Stimulated activated CD4-positive, alpha-beta T cell treated with anti-CD3 and anti-CD28 coated beads, Interleukin-12 subunit alpha, Interleukin-12 subunit beta, amount 100 ng/mL, for 48 hours (primary cell): ENCODE data around the gene MIA2.
"Not testable (repeated sequence)": the region's sequence is repeated elsewhere in the genome, so short reads cannot be mapped to it uniquely, and the experiment has no call there.

Experiments used
- DNase-seq, 3 donors: peaks; one replicate each; pipeline ENCODE4 v3.0.0-alpha.2; 2020; ENCODE audit warnings: low read depth in 2 of 3, low spot score in 1 of 3

The MIA2 gene, protein sequence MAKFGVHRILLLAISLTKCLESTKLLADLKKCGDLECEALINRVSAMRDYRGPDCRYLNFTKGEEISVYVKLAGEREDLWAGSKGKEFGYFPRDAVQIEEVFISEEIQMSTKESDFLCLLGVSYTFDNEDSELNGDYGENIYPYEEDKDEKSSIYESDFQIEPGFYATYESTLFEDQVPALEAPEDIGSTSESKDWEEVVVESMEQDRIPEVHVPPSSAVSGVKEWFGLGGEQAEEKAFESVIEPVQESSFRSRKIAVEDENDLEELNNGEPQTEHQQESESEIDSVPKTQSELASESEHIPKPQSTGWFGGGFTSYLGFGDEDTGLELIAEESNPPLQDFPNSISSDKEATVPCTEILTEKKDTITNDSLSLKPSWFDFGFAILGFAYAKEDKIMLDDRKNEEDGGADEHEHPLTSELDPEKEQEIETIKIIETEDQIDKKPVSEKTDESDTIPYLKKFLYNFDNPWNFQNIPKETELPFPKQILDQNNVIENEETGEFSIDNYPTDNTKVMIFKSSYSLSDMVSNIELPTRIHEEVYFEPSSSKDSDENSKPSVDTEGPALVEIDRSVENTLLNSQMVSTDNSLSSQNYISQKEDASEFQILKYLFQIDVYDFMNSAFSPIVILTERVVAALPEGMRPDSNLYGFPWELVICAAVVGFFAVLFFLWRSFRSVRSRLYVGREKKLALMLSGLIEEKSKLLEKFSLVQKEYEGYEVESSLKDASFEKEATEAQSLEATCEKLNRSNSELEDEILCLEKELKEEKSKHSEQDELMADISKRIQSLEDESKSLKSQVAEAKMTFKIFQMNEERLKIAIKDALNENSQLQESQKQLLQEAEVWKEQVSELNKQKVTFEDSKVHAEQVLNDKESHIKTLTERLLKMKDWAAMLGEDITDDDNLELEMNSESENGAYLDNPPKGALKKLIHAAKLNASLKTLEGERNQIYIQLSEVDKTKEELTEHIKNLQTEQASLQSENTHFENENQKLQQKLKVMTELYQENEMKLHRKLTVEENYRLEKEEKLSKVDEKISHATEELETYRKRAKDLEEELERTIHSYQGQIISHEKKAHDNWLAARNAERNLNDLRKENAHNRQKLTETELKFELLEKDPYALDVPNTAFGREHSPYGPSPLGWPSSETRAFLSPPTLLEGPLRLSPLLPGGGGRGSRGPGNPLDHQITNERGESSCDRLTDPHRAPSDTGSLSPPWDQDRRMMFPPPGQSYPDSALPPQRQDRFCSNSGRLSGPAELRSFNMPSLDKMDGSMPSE (N-terminal part only)

DNA sequence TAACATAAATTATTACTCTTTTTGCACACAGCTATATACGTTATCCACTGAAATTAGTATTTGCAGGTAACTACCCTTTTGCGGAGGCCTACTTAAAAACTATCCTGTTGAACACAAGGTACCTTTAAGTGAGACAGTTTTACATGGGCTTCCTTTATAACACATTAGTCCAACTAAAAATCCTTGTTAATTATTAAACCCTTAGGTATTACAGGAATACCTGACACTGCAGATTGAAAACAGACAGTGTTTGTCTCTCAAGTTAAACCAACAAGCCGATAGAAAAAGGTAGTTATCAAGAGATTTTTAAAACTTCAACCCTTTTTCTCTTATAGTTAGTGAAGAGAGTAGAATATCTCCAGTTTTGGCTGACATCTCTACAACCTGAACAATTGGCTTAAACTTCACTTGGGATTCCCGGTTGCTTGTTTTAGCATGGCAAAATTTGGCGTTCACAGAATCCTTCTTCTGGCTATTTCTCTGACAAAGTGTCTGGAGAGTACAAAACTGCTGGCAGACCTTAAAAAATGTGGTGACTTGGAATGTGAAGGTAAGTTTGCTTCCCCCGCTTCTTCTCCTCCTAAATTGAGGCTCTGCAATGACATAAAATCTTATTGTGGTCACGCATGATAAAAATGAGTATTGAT is at the start of gene MIA2:
TSS of gene MIA2 (plus strand) at position 236 of the 647 bp plus-strand sequence. CDS start at position 436, 200 bp downstream.
- DNase-seq = no peak

DNA sequence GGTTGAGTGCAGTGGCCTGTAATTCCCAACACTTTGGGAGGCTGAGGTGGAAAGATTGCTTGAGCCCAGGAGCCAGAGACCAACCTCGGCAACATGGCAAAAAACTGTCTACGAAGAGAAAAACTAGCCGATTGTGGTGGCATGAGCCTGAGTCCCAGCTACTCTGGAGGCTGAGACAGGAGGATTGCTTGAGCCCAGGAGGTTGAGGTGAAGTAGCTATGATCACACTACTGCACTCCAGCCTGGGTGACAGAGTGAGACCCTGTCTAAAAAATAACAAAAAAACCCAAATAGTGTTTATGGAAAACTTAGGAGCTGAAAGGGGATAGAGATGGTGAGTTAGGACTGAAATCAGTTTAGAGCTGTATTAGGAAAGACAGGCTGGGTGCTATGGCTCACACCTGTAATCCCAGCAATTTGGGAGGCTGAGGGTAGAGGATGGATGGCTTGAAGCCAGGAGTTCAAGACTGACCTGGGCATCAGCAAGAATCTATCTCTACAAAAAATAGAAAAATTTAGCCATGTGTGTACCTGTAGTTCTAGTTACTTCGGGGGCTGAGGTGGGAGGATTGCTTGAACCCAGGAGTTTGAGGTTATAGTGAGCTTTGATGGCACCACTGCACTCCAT is 49.0 kb upstream of the MIA2 start:
- DNase-seq = no peak

DNA sequence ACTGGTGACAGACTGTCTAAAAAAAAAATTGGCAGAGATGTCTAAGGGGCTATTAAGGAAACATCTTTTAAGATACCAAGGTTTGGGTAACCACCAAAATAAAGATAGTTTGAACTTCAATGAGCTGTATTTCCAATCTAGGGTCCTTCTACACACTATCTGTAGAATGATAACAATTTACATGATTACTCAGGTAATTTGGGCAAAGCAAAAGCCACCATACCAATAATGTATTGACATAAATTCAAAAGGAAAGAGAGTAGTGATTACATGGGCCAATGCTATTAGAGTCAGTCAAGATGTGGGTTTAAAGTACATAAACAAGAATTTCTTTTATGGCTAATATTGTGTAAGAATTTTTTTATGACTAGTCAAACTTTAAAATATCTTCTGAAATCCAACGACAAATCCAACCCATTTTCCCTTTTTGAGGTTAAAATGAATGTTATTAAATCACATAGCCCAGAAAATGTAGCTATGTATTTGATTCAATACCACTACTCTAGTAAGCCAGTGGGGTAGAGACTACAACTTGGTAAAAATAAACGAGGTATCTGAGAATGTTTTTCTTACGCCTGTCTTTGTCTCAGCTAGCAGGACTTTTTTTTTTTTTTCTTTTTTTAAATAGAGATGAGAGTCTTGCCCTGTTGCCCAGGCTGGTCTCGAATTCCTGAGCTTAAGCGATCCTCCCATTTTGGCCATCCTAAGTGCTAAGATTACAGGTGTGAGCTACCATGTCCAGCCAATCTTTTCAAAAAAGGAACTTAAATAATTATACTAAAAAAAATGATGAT is 48.3 kb upstream of the MIA2 start:
- DNase-seq = no peak

DNA sequence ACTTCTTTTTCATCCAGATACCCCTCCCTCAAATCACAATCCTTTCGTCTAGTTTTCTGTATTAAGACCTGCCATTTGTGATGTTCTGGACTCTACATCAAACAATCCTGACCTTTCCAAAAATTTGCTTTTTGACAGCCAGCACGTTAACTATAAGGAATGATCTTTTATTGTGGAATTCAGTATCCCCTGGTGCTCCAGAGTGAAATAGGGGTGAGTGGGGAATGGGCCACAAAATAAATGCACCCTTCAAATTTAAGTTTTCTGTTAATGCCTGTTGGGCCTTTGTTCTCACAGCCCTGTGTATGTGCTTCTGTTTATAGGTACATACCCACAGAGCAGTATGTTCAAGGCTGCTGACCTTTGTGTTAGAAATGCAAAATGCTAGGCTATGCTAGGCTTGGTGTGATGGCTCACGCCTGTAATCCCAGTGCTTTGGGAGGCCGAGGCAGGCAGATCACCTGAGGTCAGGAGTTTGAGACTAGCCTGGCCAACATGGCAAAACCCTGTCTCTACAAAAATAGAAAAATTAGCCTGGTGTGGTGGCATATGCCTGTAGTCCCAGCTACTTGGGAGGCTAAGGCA is 46.7 kb upstream of the MIA2 start:
- DNase-seq = no peak

DNA sequence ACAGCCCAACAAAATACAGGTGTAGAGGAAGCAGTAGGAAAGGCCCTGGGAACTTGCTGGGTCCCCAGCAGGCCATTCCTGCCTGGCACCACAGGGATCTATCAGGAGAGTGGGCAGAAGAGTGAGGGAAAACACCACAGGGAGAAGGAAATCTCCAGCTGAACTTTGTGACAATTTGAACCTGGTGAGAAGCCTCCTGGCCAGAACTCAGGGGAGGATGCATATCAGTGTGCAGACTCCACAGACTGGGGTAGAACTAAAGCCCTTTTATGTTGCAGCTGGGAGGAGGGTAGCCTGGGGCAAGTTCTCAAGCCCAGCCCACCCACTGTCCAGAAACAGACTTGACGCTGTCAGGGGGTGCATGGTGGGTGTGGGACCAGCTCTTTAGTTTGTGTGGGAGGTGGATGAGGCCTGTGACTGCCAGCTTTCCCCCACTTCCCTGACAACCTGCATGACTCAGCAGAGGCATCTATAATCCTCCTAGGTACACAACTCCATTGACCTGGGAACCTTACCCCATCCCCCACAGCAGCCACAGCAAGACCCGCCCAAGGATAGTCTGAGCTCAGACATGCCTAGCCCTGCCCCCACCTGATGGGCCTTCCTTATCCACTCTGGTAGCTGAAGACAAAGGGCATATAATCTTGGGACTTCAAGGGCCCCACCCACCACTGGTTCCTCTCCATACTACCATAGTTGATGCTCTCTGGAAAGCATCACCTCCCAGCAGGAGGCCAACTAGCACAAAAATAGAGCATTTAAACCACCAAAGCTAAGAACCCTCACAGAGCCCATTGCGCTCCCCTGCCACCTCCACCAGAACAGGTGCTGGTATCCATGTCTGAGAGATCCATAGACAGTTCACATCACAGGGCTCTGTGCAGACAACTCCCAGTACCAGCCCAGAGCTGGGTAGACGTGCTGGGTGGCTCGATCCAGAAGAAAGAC is 29.8 kb upstream of the MIA2 start:
- no peak for DNase-seq

DNA sequence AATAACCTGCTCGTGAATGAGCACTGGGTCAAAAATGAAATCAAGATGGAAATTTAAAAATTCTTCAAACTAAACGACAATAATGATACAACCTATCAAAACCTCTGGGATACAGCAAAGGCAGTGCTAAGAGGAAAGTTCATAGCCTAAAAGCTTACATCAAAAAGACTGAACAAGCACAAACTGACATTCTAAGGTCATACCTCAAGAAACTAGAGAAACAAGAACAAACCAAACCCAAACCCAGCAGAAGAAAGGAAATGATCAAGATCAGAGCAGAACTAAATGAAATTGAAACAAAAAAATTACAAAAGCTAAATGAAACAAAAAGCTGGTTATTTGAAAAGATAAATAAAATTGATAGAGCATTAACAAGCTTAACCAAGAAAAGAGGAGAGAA is 26.3 kb upstream of the MIA2 start:
- not testable (repeated sequence) for DNase-seq

DNA sequence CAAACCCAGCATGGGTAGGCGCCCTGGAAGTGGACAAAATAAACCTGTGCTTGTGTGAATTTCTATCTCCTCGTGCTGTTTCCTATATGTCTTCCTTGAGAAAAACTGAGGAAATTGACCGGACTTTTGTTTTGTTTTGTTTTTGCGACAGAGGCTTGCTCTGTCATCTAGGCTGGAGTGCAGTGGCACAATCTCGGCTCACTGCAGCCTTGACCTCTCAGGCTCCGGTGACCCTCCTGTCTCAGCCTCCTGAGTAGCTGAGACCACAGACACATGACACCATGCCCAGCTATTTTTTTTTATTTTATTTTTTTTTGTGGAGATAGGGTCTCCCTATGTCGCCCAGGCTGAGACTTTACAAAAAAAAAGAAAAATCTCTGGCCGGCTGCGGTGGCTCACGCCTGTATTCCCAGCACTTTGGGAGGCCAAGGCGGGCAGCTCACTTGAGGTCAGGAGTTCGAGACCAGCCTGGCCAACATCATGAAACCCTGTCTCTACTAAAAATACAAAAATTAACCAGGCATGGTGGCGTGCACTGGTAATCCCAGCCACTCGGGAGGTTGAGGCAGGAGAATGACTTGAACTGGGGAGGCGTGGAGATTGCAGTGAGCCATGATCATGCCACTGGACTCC is 22.5 kb upstream of the MIA2 start:
- DNase-seq = no peak

DNA sequence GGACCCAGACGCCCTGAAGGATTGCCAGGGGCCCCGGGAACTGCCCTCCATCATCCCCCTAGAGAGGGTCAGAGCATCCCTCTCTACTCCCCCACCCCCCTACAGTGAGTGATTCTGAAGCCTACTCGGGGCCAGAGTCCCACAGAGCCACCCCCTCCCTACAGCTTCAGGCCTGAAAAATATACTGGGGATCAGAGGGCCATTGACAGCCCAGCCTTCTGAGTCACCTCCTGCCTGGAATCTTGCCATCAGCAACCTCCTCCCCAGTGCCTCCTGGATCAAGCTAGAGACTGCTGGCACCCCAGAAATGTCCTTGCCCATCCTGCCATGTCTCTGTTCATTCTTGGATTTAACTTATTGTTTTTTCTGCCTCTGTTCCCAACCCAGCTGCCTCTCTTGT is 21.7 kb upstream of the MIA2 start:
- no peak for DNase-seq

DNA sequence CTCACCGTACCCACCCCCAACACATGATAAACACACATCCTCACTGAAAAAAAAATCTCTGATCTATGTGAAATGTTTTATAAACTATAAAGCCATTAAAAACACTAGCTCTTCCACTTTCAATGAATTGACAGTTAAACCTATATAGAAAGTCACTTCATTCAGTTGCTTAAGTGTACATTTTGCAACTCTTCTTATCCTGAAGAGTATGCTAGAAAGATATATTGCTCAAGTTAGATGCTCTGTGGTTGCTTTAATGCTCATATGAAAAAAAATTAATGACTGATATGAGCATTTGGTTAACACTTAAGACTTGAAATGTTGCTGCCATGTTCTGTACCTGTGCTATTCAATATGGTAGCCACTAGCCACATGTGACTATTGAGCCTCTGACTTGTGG is 21.0 kb upstream of the MIA2 start:
- no peak for DNase-seq

DNA sequence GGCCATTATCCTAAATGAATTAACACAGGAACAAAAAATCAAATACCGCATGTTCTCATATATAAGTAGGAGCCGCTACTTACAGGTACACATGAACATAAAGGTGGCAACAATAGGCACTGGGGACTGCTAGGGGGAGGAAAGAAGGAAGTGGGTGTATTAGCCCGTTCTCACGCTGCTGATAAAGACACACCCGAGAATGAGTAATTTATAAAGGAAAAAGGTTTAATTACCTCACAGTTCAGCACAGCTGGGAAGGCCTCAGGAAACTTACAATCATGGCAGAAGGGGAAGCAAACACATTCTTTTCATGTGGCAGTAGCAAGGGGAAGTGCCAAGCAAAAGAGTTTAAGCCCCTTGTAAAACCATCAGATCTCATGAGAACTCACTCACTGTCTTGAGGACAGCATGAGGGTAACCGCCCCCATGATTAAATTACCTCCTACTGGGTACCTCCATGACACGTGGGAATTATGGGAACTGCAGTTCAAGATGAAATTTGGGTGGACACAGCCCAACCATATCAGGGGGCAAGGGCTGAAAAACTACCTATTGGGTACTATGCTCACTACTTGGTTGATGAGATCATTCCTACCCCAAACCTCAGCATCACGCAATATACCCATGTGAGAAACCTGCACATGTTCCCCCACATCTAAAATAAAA is 16.4 kb upstream of the MIA2 start:
- no peak for DNase-seq

DNA sequence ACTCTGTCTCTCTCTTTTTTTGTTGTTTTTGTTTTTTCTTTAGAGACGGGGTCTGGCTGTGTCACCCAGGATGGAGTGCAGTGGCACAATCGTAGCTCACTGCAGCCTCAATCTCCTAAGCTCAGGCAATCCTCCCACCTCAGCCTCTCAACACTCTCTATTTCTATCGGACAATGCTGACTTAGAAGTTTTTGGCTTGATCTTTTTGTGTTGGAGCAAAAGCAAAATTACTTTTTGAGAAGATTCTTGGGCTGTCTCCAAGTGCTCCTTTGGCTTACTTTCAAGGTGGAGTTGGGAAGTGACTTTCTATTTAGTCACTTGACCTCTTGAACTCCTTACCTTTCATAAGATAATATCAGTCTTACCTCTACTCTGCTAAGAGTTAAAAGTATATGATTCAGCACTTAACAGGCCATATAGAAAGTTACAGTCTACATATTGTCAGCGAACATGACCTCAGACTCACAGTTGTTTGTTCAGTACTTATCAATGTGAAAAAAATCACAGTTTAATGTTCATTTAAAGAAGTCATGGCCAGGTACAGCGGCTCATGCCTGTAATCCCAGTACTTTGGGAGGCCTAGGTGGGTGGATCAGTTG is 15.4 kb upstream of the MIA2 start:
- DNase-seq = no peak

DNA sequence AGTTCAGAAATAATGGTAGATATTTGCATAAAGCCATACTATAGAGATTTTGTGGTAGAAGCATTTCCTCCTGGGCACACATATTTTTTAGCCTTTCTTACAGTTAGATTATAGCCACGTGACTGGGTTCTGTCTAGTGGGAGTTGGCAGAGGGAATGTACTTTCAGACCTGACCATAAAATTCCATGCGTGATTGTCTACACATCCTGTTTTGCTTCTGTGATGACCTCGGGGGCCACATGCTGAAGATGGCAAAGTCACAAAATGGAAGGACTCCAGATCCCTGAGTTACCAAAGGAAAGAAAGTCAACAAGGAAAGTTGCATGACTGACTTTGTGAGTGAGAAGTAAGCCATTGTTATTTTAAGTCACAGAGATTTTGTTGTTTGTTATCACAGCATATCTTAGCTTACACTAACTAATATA is 14.6 kb upstream of the MIA2 start:
- DNase-seq = no peak

DNA sequence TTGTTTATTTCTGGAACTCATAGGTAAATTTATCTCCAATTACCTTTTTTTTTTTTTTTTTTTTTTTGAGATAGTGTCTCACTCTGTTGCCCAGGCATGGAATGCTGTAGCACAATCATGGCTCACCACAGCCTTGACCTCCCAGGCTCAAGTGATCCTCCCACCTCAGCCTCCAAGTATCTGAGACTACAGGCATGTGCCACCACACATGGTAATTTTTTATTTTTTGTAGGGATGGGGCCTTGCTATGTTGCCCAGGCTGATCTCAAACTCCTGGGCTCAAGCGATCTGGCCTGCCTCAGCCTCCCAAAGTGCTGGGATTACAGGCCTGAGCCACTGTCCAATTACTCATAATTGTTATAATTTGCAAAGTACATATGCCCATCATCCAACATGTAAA is 13.2 kb upstream of the MIA2 start:
- DNase-seq = not testable (repeated sequence)

DNA sequence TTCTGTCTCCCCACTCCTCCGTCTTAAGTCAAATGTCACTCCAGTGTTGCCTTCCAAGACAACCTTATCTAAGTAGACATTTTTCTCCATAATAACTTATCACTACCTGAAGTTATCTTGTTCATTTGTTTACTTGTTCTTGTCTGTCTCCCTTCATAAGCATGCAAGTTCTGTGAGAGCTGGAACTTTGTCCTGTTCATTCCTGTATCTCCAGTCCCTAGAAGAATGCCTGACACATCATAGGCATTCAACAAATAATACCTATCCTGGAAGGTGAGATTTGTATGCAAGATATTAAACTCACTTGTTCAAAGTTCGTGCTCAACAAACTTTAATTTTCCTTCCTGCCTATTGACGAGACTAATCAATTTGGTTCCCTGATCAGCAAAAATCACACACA is 5.7 kb upstream of the MIA2 start:
- DNase-seq = no peak

DNA sequence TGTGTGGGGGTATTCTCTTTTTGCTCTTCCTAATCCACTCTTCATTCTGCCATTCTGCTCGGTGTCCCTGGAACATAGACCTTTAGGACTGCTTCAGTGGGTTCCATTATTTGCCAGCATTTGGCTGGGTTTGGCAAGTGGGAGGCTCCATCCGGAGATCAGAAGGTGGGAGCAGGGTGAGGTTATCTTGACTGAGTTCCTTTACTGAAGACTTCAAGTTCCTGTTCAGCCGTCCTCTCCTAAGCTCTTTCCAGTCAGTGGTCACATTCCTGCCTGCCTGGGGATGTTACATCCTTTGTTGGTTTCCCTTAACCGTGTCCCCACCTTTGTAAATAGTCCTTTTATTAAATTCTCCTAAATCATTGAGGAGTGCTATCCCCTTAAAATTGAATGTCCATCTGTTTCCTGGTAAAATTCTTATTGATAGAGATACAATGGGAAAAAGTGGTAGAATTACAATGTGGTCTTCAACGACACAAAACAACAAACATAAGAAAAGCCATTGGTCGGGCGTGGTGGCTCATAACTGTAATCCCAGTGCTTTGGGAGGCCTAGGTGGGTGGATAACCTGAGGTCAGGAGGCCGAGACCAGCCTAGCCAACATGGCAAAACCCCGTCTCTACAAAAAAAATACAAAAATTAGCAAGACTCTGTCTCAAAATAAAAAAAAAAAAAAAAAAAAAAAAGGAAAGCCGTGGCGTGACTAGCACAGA is 5.0 kb upstream of the MIA2 start:
- DNase-seq = peak in 1 of 3 donors; percentile 34

DNA sequence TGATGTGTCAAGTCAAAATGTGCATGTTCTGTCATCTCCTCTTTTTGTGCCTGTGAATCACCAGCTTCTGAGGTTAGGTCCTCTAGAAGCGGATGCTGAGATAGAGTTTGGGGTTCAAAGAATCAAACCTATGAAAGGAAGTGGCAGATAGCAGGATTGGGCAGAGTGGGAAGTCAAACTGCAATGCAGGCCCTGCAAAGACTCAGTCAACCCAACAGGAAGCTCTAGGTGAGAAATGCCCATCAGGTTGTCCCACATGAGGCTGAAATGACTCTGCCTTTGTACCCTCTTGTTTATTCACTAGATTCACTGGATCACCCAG is 4.5 kb upstream of the MIA2 start:
- DNase-seq = peak; percentile 43 to 60 (median 50)
